ENCODE measurements around the gene MRPS27.

Gene MRPS27

GRCh38 chr5:72252574-72253155 lies 67.4 kb downstream of the MRPS27 start:
- DNase-seq, result no peak

- no peak for DNase-seq
These were observed 68.0 kb downstream of the MRPS27 start for GRCh38 chr5:72252008-72252407.

GRCh38 chr5:72251386-72251785 lies 68.7 kb downstream of the MRPS27 start:
- DNase-seq, result no peak

GRCh38 chr5:72248410-72248981 lies 71.5 kb downstream of the MRPS27 start:
- DNase-seq, result no peak

GRCh38 chr5:72246954-72247442 lies 73.0 kb downstream of the MRPS27 start:
- no peak for DNase-seq

GRCh38 chr5:72245951-72246532 lies 74.0 kb downstream of the MRPS27 start:
- DNase-seq, result peak; percentile 36

GRCh38 chr5:72245546-72245945 lies 74.5 kb downstream of the MRPS27 start:
- no peak for DNase-seq

GRCh38 chr5:72244862-72245371 lies 75.1 kb downstream of the MRPS27 start:
- peak; percentile 8 for DNase-seq

GRCh38 chr5:72243706-72244105 lies 76.3 kb downstream of the MRPS27 start:
- DNase-seq, result no peak

- no peak for DNase-seq
These were observed 77.1 kb downstream of the MRPS27 start for GRCh38 chr5:72242796-72243475.

- no peak for DNase-seq
These were observed 78.6 kb downstream of the MRPS27 start for GRCh38 chr5:72241346-72242003.

GRCh38 chr5:72238712-72239445 lies 81.2 kb downstream of the MRPS27 start:
- DNase-seq, result no peak

- no peak for DNase-seq
These were observed 82.2 kb downstream of the MRPS27 start for GRCh38 chr5:72237879-72238278.

GRCh38 chr5:72237415-72237814 lies 82.6 kb downstream of the MRPS27 start:
- no peak for DNase-seq

GRCh38 chr5:72235725-72236124 lies 84.3 kb downstream of the MRPS27 start:
- DNase-seq, result no peak

GRCh38 chr5:72234868-72235267 lies 85.2 kb downstream of the MRPS27 start:
- no peak for DNase-seq

- peak; percentile 76 for DNase-seq
These were observed 85.8 kb downstream of the MRPS27 start for GRCh38 chr5:72234265-72234700.

GRCh38 chr5:72233835-72234234 lies 86.2 kb downstream of the MRPS27 start:
- DNase-seq, result peak; percentile 37

- DNase-seq, result no peak
These were observed 87.2 kb downstream of the MRPS27 start for GRCh38 chr5:72232838-72233237.

GRCh38 chr5:72231991-72232703 lies 87.9 kb downstream of the MRPS27 start:
- peak; percentile 87 for DNase-seq

GRCh38 chr5:72228960-72229359 lies 91.1 kb downstream of the MRPS27 start:
- DNase-seq, result no peak

- DNase-seq, result no peak
These were observed 93.1 kb downstream of the MRPS27 start for GRCh38 chr5:72226950-72227349.
